Measurements from ENCODE around the gene DPH3. TPM values are rescaled to one million over a fixed set of nuclear protein-coding genes. Genes with fewer than 3 reads are reported as not detected.

DPH3 gene
- total and polyA plus RNA-seq, 9 of the 15 experiments (the other 6 are each of a cell fraction or from before 2014, with no cell fraction given) = 15.9 to 131 (median 38.7) TPM

GRCh38 chr3:16262174-16262573 lies 2.6 kb downstream of the DPH3 start:
- Histone ChIP-seq H3K27ac (ENCODE audit: extremely low read depth, low read depth, low read length) (no peak overlapping the region), H3K27me3 (ENCODE audit: control insufficient read depth in 2 of 2, insufficient read depth in 2 of 2, low read length in 2 of 2) (no peaks in the 10 kb centered on the region), H3K9me3 (replicated peaks; ENCODE audit: control insufficient read depth, insufficient read depth, low read depth, low read length) (no peaks in the 10 kb centered on the region), H3K36me3 (ENCODE audit: control insufficient read depth, insufficient read depth, low read length) (peaks cover 43% of the 10 kb centered on the region), H3K4me1 (replicated peaks in 1 of 2; ENCODE audit: control insufficient read depth in 2 of 2, insufficient read depth in 2 of 2, low read length in 2 of 2) (peaks cover 5% of the 10 kb centered on the region in 2 experiments; a peak in 4 of 5 replicates), H3K9me1 (ENCODE audit: control insufficient read depth, insufficient read depth, low read length) (no peaks in the 10 kb centered on the region), H3K4me2 (ENCODE audit: insufficient read depth, low read length) (no peak overlapping the region), H3K9ac (ENCODE audit: insufficient read depth in 1 of 2, low read depth in 2 of 2, low read length in 2 of 2) (no peak overlapping the region), H3K79me2 (ENCODE audit: control insufficient read depth, insufficient read depth, low read length) (peaks cover 49% of the 10 kb centered on the region), H3K4me3 (no peak overlapping the region), H2AFZ (ENCODE audit: low read depth, low read length) (no peak overlapping the region), H4K20me1 (replicated peaks; ENCODE audit: control insufficient read depth, insufficient read depth, low read length) (0 out of 2 replicates have a peak, but pooled peaks cover 2% of the 10 kb centered on the region)
- POLR2A ChIA-PET = interaction anchor here (1.0 kb wide), 1 partner anchor 11 kb away, joined by 4 read pairs; no protein-coding TSS in a partner anchor
- ATAC-seq (no peak), FAIRE-seq (no peak), DNase-seq (ENCODE audit: extremely low read depth in 1 of 4, low spot score in 3 of 4) (no peak)
- intact Hi-C loops (cut with micrococcal nuclease) = no loop called here
- BruUV-seq (replicated peaks) = no TSS peak
- WGBS (ENCODE audit: insufficient coverage, low coverage, missing lambda C conversion rate) = 95% methylated on average over 4 of the region's 4 CpGs
- in situ Hi-C loops (cut with MboI) = no loop called here
- CTCF ChIA-PET (ENCODE audit: low intra/inter-chr PET ratio) = no interaction called here
- TF ChIP-seq TFE3 (CRISPR knock-in tag; IDR thresholded peaks at IDR 0.05) (peak; percentile 77), KAT7 (CRISPR knock-in tag; IDR thresholded peaks at IDR 0.05; ENCODE audit: borderline replicate concordance) (no peak), USF2 (CRISPR knock-in tag; IDR thresholded peaks at IDR 0.05) (no peak), USF1 (CRISPR knock-in tag; IDR thresholded peaks at IDR 0.05) (peak; percentile 34; the same call in 1 of the 2 replicates)

Measured in K562 (cell line).